Loucy (cell line): ENCODE data around the gene ASPRV1.

Experiments used
- H2AFZ ChIP-seq: fragments of 200-600 bp; sonication (generic); 2 replicates; pipeline ENCODE4 v1.6.0; 2016; ENCODE audit warnings: antibody characterized with exemption, mild to moderate bottlenecking, low read length, moderate library complexity
- H3F3A ChIP-seq: fragments of 200-600 bp; 2 replicates; pipeline ENCODE4 v1.6.0; 2016; ENCODE audit warnings: antibody characterized with exemption, low read depth, mild to moderate bottlenecking
- H3K27me3 ChIP-seq: fragments of 200-600 bp; sonication (generic); 2 replicates; pipeline ENCODE4 v1.6.1; 2014; ENCODE audit warnings: low read length, mild to moderate bottlenecking; ENCODE audit not compliant: insufficient read depth, poor library complexity, severe bottlenecking
- H3K36me3 ChIP-seq: fragments of 200-600 bp; sonication (generic); 2 replicates; pipeline ENCODE4 v1.6.1; 2016; ENCODE audit warnings: low read length; ENCODE audit not compliant: insufficient read depth
- H3K4me1 ChIP-seq: fragments of 200-600 bp; sonication (generic); 2 replicates; pipeline ENCODE4 v1.5.1; 2014; ENCODE audit warnings: low read length, mild to moderate bottlenecking; ENCODE audit not compliant: insufficient read depth, poor library complexity, severe bottlenecking
- H3K4me2 ChIP-seq: fragments of 200-600 bp; sonication (generic); 2 replicates; pipeline ENCODE4 v1.6.0; 2014; ENCODE audit warnings: antibody characterized with exemption, low read length, low read depth, mild to moderate bottlenecking; ENCODE audit not compliant: poor library complexity, severe bottlenecking
- H3K4me3 ChIP-seq: fragments of 200-600 bp; sonication (generic); 2 replicates; pipeline ENCODE4 v1.5.1; 2014; ENCODE audit warnings: low read length, mild to moderate bottlenecking, mixed read lengths; ENCODE audit not compliant: poor library complexity, severe bottlenecking
- H3K79me2 ChIP-seq: fragments of 200-600 bp; sonication (generic); 2 replicates; pipeline ENCODE4 v1.6.1; 2014; ENCODE audit warnings: low read length; ENCODE audit not compliant: insufficient read depth
- H3K9ac ChIP-seq: fragments of 200-600 bp; sonication (generic); 2 replicates; pipeline ENCODE4 v1.6.0; 2014; ENCODE audit warnings: mild to moderate bottlenecking, low read depth, low read length, moderate library complexity; ENCODE audit not compliant: poor library complexity, severe bottlenecking
- H3K9me2 ChIP-seq: fragments of 200-600 bp; sonication (generic); replicated peaks from 2 replicates; pipeline ENCODE4 v1.6.1; 2016; ENCODE audit warnings: low read depth, low read length, mixed read lengths
- H3K9me3 ChIP-seq: fragments of 200-600 bp; sonication (generic); 2 replicates; pipeline ENCODE4 v1.6.1; 2014; ENCODE audit warnings: mild to moderate bottlenecking, antibody characterized with exemption, low read length, low read depth; ENCODE audit not compliant: insufficient read depth
- H4K20me1 ChIP-seq: fragments of 200-600 bp; sonication (generic); 2 replicates; pipeline ENCODE4 v1.6.0; 2014; ENCODE audit warnings: antibody characterized with exemption, low read length, mild to moderate bottlenecking; ENCODE audit not compliant: insufficient read depth, poor library complexity, severe bottlenecking
- EZH2phosphoT487 ChIP-seq: fragments of 200-600 bp; IDR thresholded peaks from 2 replicates; pipeline ENCODE4 v1.6.1; 2018; ENCODE audit warnings: antibody characterized with exemption, mild to moderate bottlenecking, moderate library complexity, borderline replicate concordance
- TF ChIP-seq, protein P1 (sequence below): fragments of 200-600 bp; sonication (generic); conservative IDR thresholded peaks from 2 replicates; pipeline ENCODE4 v1.5.1; 2014; ENCODE audit warnings: mild to moderate bottlenecking, antibody characterized with exemption, low read length

Gene ASPRV1

DNA sequence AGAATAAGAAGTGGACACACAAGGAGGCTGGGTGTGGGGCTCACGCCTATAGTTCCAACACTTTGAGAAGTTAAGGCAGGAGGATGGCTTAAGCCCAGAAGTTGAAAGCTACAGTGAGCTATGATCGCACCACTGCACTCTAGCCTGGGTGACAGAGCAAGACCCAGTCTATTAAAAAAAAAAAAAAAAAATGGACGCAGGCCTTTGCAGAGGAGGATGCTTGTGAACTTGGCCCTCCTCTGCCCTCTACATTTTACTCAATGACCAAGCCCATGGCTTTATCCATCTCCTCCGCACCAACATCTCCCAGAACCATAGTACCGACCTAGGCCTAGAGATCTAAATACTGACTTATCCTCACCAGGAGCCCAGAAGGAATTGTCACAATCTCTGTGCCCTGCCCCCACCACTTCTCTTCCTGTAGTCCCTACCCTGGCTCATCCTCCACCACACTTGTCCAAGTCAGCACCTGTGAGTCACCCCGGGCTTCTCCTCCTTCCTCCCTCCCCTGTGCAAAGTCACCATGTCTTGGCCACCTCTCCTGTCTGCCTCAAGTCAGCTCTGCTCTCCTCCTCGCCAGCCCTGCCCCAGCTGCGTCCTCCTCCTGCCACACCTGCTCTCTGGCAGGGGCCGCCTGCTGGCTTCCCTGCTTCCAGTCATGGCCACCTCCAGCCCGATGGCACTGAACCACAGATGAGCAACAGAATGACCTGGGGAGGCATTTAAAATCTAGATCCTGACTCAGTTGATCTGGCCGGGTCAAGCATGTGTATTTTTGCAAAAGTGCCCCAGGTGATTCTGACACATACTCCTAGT lies 35.8 kb upstream of the ASPRV1 start:
- Histone ChIP-seq H4K20me1 (no peaks in the 10 kb centered on the region), H3K27me3 (no peaks in the 10 kb centered on the region), H3F3A (no peaks in the 10 kb centered on the region; the same call in 1 of the 2 replicates), H3K9me2 (no peaks in the 10 kb centered on the region), H3K4me3 (no peak overlapping the region), H3K4me1 (peaks cover 16% of the 10 kb centered on the region), H3K4me2 (no peak overlapping the region), H3K36me3 (peaks cover 39% of the 10 kb centered on the region; the same call in 1 of the 2 replicates), H3K79me2 (peaks cover 5% of the 10 kb centered on the region; the same call in 1 of the 2 replicates), H3K9ac (no peak overlapping the region), H3K9me3 (no peaks in the 10 kb centered on the region), H2AFZ (no peak overlapping the region)
- TF ChIP-seq EZH2phosphoT487, result no peak
- TF ChIP-seq, protein P1, sequence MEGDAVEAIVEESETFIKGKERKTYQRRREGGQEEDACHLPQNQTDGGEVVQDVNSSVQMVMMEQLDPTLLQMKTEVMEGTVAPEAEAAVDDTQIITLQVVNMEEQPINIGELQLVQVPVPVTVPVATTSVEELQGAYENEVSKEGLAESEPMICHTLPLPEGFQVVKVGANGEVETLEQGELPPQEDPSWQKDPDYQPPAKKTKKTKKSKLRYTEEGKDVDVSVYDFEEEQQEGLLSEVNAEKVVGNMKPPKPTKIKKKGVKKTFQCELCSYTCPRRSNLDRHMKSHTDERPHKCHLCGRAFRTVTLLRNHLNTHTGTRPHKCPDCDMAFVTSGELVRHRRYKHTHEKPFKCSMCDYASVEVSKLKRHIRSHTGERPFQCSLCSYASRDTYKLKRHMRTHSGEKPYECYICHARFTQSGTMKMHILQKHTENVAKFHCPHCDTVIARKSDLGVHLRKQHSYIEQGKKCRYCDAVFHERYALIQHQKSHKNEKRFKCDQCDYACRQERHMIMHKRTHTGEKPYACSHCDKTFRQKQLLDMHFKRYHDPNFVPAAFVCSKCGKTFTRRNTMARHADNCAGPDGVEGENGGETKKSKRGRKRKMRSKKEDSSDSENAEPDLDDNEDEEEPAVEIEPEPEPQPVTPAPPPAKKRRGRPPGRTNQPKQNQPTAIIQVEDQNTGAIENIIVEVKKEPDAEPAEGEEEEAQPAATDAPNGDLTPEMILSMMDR, result no peak

DNA sequence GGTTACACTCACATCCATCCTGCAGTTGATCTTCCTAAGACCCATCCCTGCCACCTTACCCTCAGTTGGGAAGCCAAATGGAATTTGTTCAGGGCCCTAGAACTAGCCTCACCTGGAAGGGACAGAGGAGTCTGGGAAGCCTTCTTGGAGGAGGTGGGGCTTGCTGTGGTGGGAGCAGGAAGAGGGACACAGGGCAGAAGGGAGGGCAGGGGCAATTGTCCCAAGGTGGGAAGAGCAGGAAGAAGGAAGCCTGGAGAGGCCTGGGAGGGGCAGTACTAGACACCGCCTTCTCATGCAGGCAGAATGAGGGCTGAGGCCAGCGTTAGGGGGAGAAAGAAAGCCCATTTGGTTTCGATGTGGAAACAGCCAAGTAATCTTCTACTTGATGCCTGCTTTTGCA lies 34.1 kb upstream of the ASPRV1 start:
- no peaks in the 10 kb centered on the region for H3F3A ChIP-seq

GRCh38 chr2:69994166-69994565 lies 32.7 kb upstream of the ASPRV1 start:
- H3F3A ChIP-seq, result no peaks in the 10 kb centered on the region
- H4K20me1 ChIP-seq, result no peaks in the 10 kb centered on the region
- no peak for TF ChIP-seq EZH2phosphoT487
- TF ChIP-seq, protein P1, result no peak
- no peak overlapping the region for H2AFZ ChIP-seq
- H3K79me2 ChIP-seq, result 0 out of 2 replicates have a peak, but pooled peaks cover 5% of the 10 kb centered on the region
- no peak overlapping the region for H3K4me2 ChIP-seq
- no peaks in the 10 kb centered on the region for H3K9me2 ChIP-seq
- H3K9ac ChIP-seq, result no peak overlapping the region
- H3K27me3 ChIP-seq, result no peaks in the 10 kb centered on the region
- peaks cover 7% of the 10 kb centered on the region for H3K4me1 ChIP-seq
- H3K36me3 ChIP-seq, result peaks cover 48% of the 10 kb centered on the region; the same call in 1 of the 2 replicates
- no peak overlapping the region for H3K4me3 ChIP-seq
- no peaks in the 10 kb centered on the region for H3K9me3 ChIP-seq

More for the DNA sequence above, 34.1 kb upstream of the ASPRV1 start:
- H3K9me2 ChIP-seq, result no peaks in the 10 kb centered on the region
- no peak overlapping the region for H3K4me3 ChIP-seq
- H3K9me3 ChIP-seq, result no peaks in the 10 kb centered on the region
- no peak overlapping the region for H3K9ac ChIP-seq
- H2AFZ ChIP-seq, result no peak overlapping the region
- peaks cover 48% of the 10 kb centered on the region; the same call in 1 of the 2 replicates for H3K36me3 ChIP-seq
- peaks cover 5% of the 10 kb centered on the region; the same call in 1 of the 2 replicates for H3K79me2 ChIP-seq
- no peaks in the 10 kb centered on the region for H4K20me1 ChIP-seq
- H3K4me2 ChIP-seq, result no peak overlapping the region
- no peak for TF ChIP-seq EZH2phosphoT487
- TF ChIP-seq, protein P1, result no peak
- peaks cover 11% of the 10 kb centered on the region for H3K4me1 ChIP-seq
- H3K27me3 ChIP-seq, result no peaks in the 10 kb centered on the region
